ENCODE data around the gene NOL7.

GRCh38 chr6:13633343-13633742 lies 18.2 kb downstream of the NOL7 start:
- TF ChIP-seq CTCF (IDR thresholded peaks at IDR 0.05 in 2 of 3, conservative IDR thresholded peaks at IDR 0.05 in 1 of 3; ENCODE audit: borderline replicate concordance in 1 of 3, insufficient read depth in 1 of 3, low read depth in 2 of 3, low read length in 2 of 3) (no peak), SP1 (IDR thresholded peaks at IDR 0.05; ENCODE audit: low read depth) (no peak), POLR2AphosphoS5 (IDR thresholded peaks at IDR 0.05; ENCODE audit: low read depth, low read length) (no peak), REST (IDR thresholded peaks at IDR 0.05; ENCODE audit: low read depth) (no peak)
